AG04450 (cell line): ENCODE measurements around the gene WWP2. TPM values are rescaled to one million over a fixed set of nuclear protein-coding genes. Genes with fewer than 3 reads are reported as not detected.

ENCODE experiments used
- CTCF ChIA-PET: fragments of 300-600, 350-600 bp; formaldehyde crosslinking; extraction: SDS; loops from one replicate; lab custom pipeline; 2022; ENCODE audit warnings: antibody characterized with exemption, inconsistent platforms; lab: Charles Lee
- POLR2A ChIA-PET: fragments of 350-600 bp; formaldehyde crosslinking; extraction: SDS; loops from one replicate; lab custom pipeline; 2021; ENCODE audit warnings: antibody characterized with exemption, inconsistent platforms; lab: Yijun Ruan, JAX
- DNase-seq: peaks from one replicate; pipeline ENCODE4 v3.0.0-alpha.2; 2011; ENCODE audit warnings: low read depth, low spot score
- H3K27ac ChIP-seq: one replicate; pipeline ENCODE4 v1.5.1; 2012; ENCODE audit warnings: low read depth, low read length, control low read depth
- H3K27me3 ChIP-seq: one replicate; pipeline ENCODE4 v1.6.0; 2012; ENCODE audit warnings: low read length; ENCODE audit not compliant: control insufficient read depth, insufficient read depth
- H3K4me3 ChIP-seq: 2 replicates; pipeline ENCODE4 v1.5.1; 2011; ENCODE audit warnings: mild to moderate bottlenecking, low read depth, low read length, control low read depth
- H3K9me3 ChIP-seq: 2 replicates; pipeline ENCODE4 v1.5.1; 2012; ENCODE audit warnings: low read length; ENCODE audit not compliant: control insufficient read depth, insufficient read depth
- polyA plus RNA-seq: library from polyadenylated mRNA; depleted of rRNA; stranded (reverse); fragments of >200 nt; gene quantifications from 2 replicates; pipeline ENCODE4 v1.2.3, GENCODE V29; 2011
- TF ChIP-seq, protein P1 (sequence below): IDR thresholded peaks from 2 replicates; pipeline ENCODE4 v1.5.1; 2011; ENCODE audit warnings: low read depth, low read length, control low read depth, inconsistent platforms

Gene WWP2
- polyA plus RNA-seq, 1 experiment = 13.4 TPM

GRCh38 chr16:69845181-69845580 is 83.0 kb downstream of the WWP2 start:
- ChIA-PET CTCF (no interaction called here), POLR2A (no interaction called here)
- H3K27ac ChIP-seq = no peak overlapping the region
- TF ChIP-seq, protein P1, sequence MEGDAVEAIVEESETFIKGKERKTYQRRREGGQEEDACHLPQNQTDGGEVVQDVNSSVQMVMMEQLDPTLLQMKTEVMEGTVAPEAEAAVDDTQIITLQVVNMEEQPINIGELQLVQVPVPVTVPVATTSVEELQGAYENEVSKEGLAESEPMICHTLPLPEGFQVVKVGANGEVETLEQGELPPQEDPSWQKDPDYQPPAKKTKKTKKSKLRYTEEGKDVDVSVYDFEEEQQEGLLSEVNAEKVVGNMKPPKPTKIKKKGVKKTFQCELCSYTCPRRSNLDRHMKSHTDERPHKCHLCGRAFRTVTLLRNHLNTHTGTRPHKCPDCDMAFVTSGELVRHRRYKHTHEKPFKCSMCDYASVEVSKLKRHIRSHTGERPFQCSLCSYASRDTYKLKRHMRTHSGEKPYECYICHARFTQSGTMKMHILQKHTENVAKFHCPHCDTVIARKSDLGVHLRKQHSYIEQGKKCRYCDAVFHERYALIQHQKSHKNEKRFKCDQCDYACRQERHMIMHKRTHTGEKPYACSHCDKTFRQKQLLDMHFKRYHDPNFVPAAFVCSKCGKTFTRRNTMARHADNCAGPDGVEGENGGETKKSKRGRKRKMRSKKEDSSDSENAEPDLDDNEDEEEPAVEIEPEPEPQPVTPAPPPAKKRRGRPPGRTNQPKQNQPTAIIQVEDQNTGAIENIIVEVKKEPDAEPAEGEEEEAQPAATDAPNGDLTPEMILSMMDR = no peak
- no peaks in the 10 kb centered on the region for H3K27me3 ChIP-seq
- DNase-seq = no peak
- H3K4me3 ChIP-seq = no peak overlapping the region
- no peaks in the 10 kb centered on the region for H3K9me3 ChIP-seq

GRCh38 chr16:69847643-69848042 is 85.5 kb downstream of the WWP2 start:
- Histone ChIP-seq H3K27me3 (no peaks in the 10 kb centered on the region), H3K27ac (no peak overlapping the region), H3K9me3 (no peaks in the 10 kb centered on the region), H3K4me3 (no peak overlapping the region)
- ChIA-PET POLR2A (interaction anchor here (0.6 kb wide), 1 partner anchor 650 kb away, joined by 3 read pairs; no protein-coding TSS in a partner anchor), CTCF (interaction anchor here (0.6 to 1.2 kb wide), 3 partner anchors 13 to 93 kb away, joined by 3 to 4 read pairs (median 3); partner anchors contain the start of gene NOB1)
- TF ChIP-seq, protein P1 = no peak
- no peak for DNase-seq

DNA sequence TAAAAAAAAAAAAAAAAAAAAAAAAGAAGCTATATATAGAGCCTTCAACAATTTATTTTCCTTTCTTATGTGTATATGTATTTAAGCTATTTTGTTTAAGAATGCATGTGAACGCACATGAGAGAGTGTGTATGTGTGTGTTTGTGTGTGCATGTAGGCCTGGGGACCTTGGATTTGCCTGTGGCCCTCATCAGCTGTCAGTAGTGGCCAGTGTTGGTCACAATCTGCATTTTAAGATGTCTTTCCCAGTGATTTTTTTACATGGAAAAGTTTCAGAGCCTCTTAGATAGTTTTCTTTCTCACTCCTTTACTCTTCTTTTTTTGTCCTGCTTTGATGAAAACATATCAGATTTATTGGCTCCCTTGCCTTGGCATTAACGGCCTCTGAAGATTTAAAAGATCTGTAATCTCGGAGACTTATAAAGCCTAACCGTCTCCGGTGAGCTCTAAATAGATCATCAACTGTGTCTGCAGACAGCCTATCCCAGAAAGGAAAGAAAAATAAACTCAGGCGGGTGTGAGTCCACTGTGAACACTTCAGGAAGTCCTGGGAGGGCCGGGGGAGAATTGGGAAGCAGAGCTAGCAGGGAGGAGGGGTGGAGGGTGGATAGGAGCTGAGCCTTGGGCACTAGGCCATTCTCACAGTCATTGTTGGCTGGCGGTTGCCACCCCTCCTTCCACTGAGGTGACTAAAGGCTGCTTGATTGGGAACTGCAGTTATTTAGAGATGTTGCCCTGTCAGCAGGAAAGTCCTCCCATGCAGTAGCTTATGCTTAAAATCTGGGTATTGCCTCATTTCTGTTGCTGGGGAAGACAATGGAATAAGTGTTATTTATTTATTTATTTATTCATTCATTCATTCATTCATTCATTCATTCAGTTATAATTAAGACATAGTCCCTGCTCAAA is 86.8 kb downstream of the WWP2 start:
- Histone ChIP-seq H3K27me3 (no peaks in the 10 kb centered on the region), H3K27ac (peak overlapping the region; percentile 61), H3K9me3 (no peaks in the 10 kb centered on the region), H3K4me3 (no peak overlapping the region)
- TF ChIP-seq, protein P1 = no peak
- CTCF ChIA-PET = interaction anchor here (0.8 to 1.7 kb wide), 6 partner anchors 9 to 95 kb away, joined by 3 to 7 read pairs (median 3); partner anchors contain the start of gene NOB1
- POLR2A ChIA-PET = interaction anchor here (0.6 to 1.4 kb wide), 7 partner anchors 9 to 141 kb away, joined by 4 to 11 read pairs (median 5); no protein-coding TSS in a partner anchor
- DNase-seq = peak; percentile 84

DNA sequence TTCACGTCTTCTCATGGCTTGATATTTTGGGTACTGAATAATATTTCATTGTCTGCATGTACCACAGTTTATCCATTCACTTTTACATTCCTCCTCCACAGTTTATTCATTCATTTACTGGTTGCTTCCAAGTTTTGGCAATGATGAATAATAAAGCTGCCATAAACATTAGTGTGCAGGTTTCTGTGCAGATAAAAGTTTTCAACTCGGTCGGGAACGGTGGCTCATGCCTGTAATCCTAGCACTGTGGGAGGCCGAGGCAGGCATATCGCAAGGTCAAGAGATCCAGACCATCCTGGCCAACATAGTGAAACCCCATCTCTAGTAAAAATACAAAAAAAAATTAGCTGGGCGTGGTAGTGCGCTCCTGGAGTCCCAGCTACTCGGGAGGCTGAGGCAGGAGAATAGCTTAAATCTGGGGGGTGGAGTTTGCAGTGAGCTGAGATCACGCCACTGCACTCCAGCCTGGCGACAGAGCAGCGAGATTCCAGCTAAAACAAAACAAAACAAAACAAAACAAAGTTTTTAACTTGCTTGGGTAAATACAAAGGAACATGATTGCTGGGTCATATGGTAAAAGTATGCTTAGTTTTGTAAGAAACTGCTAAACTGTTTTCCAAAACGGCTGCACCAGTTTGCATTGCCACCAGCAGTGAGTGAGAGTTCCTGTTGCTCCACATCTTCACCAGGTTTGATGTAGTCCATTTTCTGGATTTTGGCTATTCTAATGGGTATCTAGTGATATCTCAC is 89.5 kb downstream of the WWP2 start:
- ChIA-PET CTCF (interaction anchor here (1.1 to 1.4 kb wide), 2 partner anchors 55 to 79 kb away, joined by 3 read pairs; no protein-coding TSS in a partner anchor), POLR2A (no interaction called here)
- TF ChIP-seq, protein P1 = no peak
- Histone ChIP-seq H3K27me3 (no peaks in the 10 kb centered on the region), H3K9me3 (no peaks in the 10 kb centered on the region), H3K27ac (no peak overlapping the region), H3K4me3 (no peak overlapping the region)
- no peak for DNase-seq
